NCI-H2107 treated with DMSO at 0.1 percent for 48 hours (cell line): Measurements from ENCODE around the gene MYH11.

ENCODE experiments used
- DNase-seq: peaks from one replicate; lab custom pipeline; 2025; ENCODE audit not compliant: unreplicated experiment; lab: John Stamatoyannopoulos, UW

The MYH11 gene

DNA sequence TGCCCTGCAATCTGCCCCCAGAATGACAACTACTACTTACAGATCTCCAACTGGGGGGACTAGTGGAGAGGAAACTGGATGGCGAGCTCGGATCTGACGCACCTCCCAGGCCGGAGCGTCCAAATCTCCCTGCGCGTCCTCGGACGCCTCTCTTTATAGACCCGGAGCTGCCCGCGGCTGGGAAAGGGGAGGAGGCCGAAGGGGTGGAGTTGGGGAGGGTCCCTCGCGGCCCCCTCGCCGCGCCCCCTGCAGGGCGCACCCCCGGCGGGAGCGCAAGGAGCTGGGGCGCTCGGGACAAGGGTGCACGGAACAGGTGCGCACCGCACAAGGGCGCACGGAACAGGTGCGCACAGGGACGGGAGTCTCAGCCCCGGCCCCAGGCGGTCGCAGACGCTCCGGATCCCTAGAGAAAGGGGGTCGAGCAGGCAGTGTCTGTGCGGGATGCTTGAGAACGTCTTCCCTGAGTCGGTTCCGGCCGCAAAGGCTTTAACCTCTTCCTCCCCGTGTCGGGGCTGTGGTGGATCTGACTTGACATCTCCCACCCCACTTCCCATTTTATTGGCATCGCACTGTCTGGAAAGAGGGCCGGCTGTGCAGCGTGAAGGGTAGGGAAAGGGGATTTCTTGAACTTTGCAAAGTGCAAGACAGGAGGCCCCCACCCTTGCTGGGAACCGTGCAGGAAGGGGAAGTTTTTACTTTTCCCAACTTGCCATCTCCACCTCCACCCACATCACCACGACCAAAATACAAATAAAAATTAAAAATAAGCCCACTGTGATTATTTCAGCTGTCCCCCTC lies at the start of gene MYH11:
TSS of gene MYH11 (minus strand) at position 128 of the 798 bp plus-strand sequence. CDS start 18,776 bp downstream, outside the sequence.
- no peak for DNase-seq

DNA sequence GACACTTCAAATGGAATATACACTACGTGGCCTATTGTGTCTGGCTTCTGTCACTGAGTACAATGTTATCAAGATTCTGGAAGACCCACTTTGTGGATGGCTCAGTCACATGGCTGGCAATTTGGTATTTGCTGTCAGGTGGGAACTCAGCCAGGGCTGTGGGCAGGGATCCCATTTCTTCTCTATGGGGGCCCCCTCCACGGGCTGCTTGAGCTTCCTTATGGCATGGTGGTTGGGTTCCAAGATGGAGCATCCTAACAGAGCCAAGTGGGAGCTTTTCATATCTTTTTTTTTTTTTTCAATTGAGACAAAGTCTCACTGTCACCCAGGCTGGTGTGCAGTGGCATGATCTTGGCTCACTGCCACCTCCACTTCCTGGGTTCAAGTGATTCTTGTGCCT lies 49.6 kb upstream of the MYH11 start:
- DNase-seq: no peak

DNA sequence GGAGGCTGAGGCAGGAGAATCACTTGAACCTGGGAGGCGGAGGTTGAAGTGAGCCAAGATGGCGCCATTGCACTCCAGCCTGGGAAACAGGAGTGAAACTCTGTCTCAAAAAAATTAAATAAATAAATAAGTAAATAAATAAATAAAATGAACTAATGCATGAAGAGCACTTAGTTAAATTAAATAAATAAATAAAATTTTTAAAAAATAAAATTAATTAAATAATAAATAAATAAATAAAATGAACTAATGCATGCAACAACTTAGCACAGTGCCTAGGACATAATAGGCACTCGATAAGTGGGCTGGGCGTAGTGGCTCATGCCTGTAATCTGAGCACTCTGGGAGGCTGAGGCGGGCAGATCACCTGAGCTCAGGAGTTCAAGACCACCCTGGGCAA lies 47.1 kb upstream of the MYH11 start:
- no peak for DNase-seq

GRCh38 chr16:15900901-15901500 lies 44.2 kb upstream of the MYH11 start:
- DNase-seq: no peak

- DNase-seq: no peak
These were observed 43.5 kb upstream of the MYH11 start for GRCh38 chr16:15900357-15900756.

GRCh38 chr16:15899538-15900100 lies 42.8 kb upstream of the MYH11 start:
- DNase-seq: no peak

DNA sequence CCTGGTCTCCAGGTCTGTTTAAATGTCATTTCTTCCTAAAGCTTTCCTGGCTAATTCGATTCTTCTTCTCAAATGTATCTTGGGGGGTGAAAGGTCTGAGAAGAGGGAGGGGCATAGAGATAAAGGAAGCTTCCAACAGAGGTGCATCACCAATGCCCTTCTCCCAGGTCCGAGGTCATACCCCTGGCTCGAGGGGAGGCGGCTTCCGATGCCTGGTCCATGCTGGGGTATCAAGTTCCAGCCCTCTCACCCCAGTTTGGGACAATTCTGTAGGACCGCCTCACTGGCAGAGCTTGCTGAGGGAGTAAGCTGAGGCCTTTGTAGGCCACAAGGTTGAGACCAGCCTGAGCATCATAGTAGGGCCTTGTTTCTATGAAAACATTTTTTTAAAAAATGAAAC lies 41.8 kb upstream of the MYH11 start:
- no peak for DNase-seq

DNA sequence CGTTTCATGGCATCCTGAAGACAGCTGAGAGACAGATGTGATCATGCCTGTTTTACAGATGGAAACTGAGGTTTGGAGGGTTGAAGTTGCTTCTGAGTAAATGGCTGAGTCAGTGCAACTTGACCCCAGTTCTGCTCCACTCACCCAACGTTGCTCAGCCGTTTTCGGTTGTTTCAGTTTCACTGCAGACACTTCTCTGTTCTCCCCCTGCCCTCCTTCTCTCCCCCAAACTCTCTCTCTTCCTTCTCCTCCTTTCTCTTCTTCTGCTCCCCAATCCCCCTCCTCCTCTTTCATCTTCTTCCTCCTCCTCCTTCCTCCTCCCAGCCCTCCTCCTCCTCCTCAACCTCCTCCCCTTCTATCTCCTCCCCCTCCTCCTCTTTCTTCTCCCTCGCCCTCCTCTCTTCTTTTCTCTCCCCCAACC lies 41.0 kb upstream of the MYH11 start:
- no peak for DNase-seq

DNA sequence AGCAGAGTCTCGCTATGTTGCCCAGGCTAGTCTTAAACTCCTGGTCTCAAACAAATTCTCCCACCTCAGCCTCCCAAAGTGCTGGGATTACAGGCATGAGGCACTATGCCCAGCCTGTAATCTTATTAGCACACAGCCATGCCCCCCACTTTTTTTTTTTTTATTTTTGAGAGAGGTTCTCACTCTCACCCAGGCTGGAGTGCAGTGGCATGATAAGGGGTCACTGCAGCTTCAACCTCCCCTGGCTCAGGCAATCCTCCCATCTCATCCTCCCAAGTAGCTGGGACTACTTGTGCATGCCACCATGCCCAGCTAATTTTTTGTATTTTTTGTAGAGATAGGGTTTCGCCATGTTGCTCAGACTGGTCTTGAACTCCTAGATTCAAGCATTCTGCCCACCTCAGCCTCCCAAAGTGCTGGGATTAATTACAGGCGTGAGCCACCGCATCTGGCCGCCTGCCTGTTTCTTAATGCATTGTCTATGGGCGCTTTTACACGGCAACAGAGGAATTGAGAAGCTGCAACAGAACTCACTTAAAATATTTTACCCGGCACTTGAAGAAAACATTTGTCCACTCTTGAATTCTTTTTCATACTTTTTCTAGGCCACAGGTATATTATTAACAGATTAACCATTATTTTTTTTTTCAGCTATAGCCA lies 40.4 kb upstream of the MYH11 start:
- DNase-seq: no peak

DNA sequence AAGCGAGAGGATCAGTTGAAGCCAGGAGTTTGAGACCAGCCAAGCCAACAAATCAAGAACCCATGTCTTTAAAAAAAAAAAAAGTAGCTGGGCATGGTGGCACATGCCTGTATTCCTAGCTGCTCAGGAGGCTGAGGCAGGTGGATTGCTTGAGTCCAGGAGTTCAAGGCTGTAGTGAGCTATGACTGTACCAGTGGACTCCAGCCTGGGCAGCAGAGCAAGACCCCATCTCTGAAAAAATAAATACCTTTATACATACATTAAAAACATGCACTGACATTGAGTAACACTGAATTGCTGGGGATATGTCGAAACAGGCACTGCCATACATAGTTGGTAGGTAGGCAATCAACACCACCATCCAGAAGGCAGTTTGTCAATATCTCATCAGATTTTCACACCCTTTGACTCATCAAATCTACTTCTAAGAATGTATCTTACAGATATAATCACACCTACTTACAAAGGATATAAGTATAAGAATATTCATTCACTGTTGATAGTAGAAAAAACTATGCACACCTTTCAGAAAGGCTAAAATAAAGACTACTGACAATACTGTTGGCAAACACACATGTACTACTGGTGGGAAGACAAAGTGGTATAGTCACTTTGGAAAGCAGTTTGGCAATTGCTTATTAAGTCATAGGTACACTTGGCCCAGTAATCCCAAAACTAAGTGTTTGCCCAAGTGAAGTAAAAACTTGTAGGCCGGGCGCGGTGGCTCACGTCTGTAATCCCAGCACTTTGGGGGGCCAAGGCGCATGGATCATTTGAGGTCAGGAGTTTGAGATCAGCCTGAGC lies 37.9 kb upstream of the MYH11 start:
- DNase-seq: no peak

GRCh38 chr16:15891508-15891907 lies 34.7 kb upstream of the MYH11 start:
- DNase-seq: no peak

DNA sequence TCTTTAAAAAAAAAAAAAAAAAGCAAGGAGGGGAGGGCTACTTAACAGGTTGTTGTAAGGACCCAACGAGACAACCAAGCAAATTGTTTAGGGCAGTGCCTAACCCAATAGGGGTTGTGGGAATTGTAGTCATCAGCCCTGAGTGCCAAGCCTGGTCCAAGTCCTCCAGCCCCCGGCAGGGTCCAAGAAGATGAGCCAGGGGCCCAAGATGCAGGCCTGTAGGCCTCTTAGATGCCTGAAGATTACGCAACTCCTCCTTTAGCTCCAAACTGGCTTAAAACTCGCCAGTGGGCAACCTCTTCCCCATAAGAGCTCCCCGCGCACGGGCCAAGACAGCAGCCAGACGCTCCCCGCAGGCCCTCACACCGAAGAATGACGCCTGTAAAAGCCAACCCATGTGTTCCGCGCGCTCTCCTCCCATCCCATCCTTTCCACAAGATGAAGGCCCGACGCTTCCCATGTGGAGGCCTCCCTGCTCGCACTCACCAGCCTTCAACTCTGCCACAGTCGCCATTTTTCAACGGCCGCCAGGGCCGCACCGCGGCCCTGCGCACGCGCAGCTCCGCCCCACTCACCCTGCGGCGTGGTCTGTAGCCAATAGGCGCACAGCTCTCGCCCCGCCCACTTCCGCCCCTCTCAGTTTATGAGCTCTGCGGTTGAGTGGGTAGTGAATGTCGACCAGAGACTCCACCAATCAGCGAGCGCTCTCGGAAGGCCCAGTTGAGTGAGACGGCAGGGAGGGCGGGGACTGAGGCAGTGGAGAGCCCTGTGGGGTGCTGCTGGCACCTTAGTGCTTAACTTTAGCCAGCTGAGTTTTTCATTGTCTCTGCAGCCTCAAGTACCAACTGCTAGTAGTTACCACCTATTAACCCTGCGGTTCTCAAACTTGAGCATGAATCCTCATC lies 31.5 kb upstream of the MYH11 start, which contains the start of gene CEP20:
TSS of gene CEP20 (minus strand) at position 532 of the 905 bp plus-strand sequence. CDS start at position 514, 18 bp downstream.
- DNase-seq: peak; percentile 97

GRCh38 chr16:15887283-15887682 lies 30.5 kb upstream of the MYH11 start:
- no peak for DNase-seq

DNA sequence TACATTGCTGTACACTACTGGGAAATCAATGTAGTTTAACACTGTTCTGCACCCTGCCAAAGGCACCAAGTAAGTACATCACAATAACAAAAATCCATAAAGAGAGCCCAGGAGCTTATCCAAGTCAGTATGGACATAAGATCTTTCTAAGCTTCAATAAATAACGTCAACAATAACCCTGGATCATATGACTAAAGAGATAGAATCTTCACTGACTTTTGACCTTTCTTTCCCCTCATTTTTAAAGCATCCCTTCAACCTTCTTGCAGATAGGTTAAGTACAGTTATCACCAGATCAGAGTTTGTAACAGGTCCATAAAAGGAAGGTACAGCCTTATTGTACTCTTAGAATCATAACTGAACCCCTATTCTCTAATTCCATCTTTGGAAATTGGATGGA lies 29.2 kb upstream of the MYH11 start:
- DNase-seq: no peak

- DNase-seq: no peak
These were observed 28.8 kb upstream of the MYH11 start for GRCh38 chr16:15885560-15886001.

- DNase-seq: no peak
These were observed 25.7 kb upstream of the MYH11 start for GRCh38 chr16:15882563-15882962.

DNA sequence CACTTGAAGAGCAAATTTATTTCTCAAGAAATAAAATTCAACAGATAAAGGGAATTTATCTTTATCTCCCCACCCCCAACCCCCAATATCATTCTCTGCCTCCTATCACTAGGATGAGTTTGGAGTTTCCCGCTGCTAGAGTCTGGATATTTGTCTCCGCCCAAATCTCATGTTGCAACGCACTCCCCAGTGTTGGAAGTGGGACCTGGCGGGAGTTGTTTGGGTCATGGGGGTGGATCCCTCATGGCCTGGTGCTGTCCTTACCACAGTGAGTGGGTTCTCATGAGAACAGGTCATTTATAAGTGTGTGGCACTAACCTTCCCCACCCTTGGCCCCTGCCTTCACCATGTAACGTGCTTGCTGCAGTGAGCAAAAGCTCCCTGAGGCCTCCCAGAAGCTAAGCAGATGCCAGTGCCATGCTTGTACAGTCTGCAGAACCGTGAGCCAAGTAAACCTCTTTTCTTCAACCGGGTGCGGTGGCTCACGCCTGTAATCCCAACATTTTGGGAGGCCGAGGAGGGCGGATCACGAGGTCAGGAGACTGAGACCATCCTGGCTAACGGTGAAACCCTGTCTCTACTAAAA lies 25.1 kb upstream of the MYH11 start:
- no peak for DNase-seq

GRCh38 chr16:15880434-15881308 lies 23.8 kb upstream of the MYH11 start:
- no peak for DNase-seq
